ENCODE measurements around the gene DHX15. TPM values are rescaled to one million over a fixed set of nuclear protein-coding genes. Genes with fewer than 3 reads are reported as not detected.

DHX15 gene
- total RNA-seq, 1 experiment from 2014 or later, result 157 TPM

DNA sequence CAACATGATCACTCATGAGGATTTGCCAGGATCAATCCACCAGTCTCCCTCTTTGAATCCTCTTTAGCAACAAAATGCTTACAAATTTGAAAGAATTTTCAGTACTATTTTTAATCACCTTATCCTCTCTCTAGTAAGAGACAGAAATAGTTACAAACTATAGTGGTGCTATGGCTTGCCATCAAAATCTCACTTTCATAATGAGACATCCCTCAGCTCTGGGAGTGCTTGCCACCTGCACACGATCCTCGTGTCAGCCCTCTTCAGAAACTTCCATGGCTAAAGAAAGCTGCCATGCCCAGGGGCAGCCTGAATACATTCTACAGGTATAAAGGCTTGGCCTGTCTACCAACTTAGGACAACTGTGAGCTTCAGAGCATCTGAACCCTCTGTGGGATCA is 5.1 kb upstream of the DHX15 start:
- POLR2A ChIA-PET (ENCODE audit: unreplicated experiment), result no interaction called here
- DNase-seq, result no peak
- CTCF ChIA-PET, result no interaction called here
- H3K27me3 ChIP-seq (ENCODE audit: insufficient read depth, low read depth), result no peaks in the 10 kb centered on the region
- no peak overlapping the region for H3K27ac ChIP-seq
- H3F3A ChIP-seq (ENCODE audit: insufficient read depth, low read depth), result peaks cover 11% of the 10 kb centered on the region
- no TSS peak for BruUV-seq (replicated peaks)
- H3K4me3 ChIP-seq, result no peak overlapping the region
- no peaks in the 10 kb centered on the region for H3K36me3 ChIP-seq (ENCODE audit: low read depth)
- peaks cover 7% of the 10 kb centered on the region for H3K4me1 ChIP-seq (replicated peaks; ENCODE audit: insufficient read depth)
- no peaks in the 10 kb centered on the region for H3K9me2 ChIP-seq (ENCODE audit: insufficient read depth)
- H2AFZ ChIP-seq, result no peak overlapping the region
- H4K20me1 ChIP-seq (ENCODE audit: insufficient read depth), result no peaks in the 10 kb centered on the region
- H3K9me3 ChIP-seq (ENCODE audit: insufficient read depth, low read depth), result peaks cover 6% of the 10 kb centered on the region; the same call in 1 of the 2 replicates
- TF ChIP-seq EZH2 (IDR thresholded peaks at IDR 0.05; ENCODE audit: low read depth), result no peak
- TF ChIP-seq, protein P1, sequence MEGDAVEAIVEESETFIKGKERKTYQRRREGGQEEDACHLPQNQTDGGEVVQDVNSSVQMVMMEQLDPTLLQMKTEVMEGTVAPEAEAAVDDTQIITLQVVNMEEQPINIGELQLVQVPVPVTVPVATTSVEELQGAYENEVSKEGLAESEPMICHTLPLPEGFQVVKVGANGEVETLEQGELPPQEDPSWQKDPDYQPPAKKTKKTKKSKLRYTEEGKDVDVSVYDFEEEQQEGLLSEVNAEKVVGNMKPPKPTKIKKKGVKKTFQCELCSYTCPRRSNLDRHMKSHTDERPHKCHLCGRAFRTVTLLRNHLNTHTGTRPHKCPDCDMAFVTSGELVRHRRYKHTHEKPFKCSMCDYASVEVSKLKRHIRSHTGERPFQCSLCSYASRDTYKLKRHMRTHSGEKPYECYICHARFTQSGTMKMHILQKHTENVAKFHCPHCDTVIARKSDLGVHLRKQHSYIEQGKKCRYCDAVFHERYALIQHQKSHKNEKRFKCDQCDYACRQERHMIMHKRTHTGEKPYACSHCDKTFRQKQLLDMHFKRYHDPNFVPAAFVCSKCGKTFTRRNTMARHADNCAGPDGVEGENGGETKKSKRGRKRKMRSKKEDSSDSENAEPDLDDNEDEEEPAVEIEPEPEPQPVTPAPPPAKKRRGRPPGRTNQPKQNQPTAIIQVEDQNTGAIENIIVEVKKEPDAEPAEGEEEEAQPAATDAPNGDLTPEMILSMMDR (conservative IDR thresholded peaks at IDR 0.05), result no peak
- no peak overlapping the region for H3K4me2 ChIP-seq
- intact Hi-C loops (cut with micrococcal nuclease; ENCODE audit: unreplicated experiment), result no loop called here
- H3K79me2 ChIP-seq (ENCODE audit: low read depth), result no peaks in the 10 kb centered on the region

DNA sequence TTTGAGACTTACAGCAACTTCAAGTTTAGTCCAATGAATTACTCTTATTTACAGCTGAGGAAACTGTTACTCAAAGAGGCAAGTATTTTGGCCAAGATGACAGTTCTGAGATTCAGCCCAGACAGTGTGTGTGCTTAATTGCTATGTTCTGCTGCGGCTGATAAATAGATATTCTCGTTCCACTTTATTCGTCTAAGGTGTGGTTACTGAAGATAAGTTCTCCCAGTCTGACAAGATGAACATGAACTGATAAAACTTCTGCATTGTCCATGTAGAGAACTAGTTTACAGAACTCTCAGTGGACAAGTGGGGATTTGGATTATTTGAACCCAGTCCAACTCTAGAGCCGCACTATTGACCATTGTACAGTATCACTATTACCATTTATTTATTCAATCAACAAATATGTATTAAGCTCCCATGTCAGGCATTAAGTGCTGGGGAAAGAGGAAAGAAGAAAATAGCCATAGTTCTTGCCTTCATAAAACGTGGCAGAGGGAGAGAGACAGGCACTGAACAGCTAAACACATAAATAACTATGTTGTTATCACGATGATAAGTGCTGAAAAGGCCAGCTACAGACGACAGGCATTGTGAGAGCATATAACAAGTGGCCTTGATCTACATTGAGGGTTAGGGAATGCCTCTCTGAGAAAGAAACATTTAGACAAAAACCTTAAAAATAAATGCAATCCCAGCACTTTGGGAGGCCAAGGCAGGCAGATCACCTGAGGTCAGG is 4.0 kb upstream of the DHX15 start:
- Histone ChIP-seq H2AFZ (no peak overlapping the region), H3K36me3 (ENCODE audit: low read depth) (no peaks in the 10 kb centered on the region), H3K9me3 (ENCODE audit: insufficient read depth, low read depth) (peaks cover 6% of the 10 kb centered on the region; the same call in 1 of the 2 replicates), H3F3A (ENCODE audit: insufficient read depth, low read depth) (peaks cover 4% of the 10 kb centered on the region; the same call in 1 of the 2 replicates), H3K9me2 (ENCODE audit: insufficient read depth) (no peaks in the 10 kb centered on the region), H3K4me3 (no peak overlapping the region), H3K4me1 (replicated peaks; ENCODE audit: insufficient read depth) (no peaks in the 10 kb centered on the region), H3K4me2 (no peak overlapping the region), H3K27ac (no peak overlapping the region), H3K79me2 (ENCODE audit: low read depth) (peaks cover 10% of the 10 kb centered on the region), H4K20me1 (ENCODE audit: insufficient read depth) (no peaks in the 10 kb centered on the region), H3K27me3 (ENCODE audit: insufficient read depth, low read depth) (no peaks in the 10 kb centered on the region)
- CTCF ChIA-PET, result no interaction called here
- no peak for DNase-seq
- intact Hi-C loops (cut with micrococcal nuclease; ENCODE audit: unreplicated experiment), result no loop called here
- POLR2A ChIA-PET (ENCODE audit: unreplicated experiment), result no interaction called here
- TF ChIP-seq, protein P1 (conservative IDR thresholded peaks at IDR 0.05), result no peak
- no peak for TF ChIP-seq EZH2 (IDR thresholded peaks at IDR 0.05; ENCODE audit: low read depth)
- no TSS peak for BruUV-seq (replicated peaks)

DNA sequence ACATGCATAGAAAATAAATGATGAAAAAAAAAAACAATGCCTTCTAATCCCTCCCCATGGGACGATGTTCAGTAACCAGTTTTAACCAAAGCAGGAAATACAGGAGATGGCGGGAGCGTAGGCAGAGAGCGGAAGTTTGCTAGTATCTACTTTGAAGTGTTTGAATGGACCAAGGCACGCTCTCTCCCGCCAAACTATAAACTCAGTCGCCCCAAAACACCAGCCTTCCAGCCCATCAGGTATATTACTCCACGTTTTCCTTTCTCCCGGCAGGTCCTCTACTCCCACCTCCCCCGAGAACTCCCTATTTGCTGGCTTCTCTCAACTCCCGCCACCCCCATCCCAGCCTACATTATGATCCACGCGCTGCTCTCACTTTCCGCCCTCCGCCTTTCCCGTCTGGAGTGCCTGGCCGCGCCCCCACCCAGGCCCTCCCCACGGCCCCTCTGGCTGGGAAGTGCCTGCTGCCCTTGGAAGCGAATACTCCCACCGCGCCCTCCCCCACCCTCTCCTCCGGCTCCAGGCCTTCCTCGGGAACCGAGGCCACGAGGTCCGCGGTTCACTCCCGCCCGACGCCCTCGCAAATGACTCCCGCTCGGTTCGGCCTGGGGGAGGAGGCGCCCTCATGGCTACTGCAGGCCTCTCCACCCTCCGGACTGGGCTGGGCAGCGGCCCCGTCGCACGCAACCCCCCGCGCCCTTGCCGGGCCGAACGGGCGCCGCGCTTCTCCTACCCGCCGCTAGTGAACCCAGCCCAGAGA is 723 bp downstream of the DHX15 start:
- Histone ChIP-seq H3K36me3 (ENCODE audit: low read depth) (peaks cover 18% of the 10 kb centered on the region), H3K4me3 (peak overlapping the region; percentile 99), H4K20me1 (ENCODE audit: insufficient read depth) (peaks cover 47% of the 10 kb centered on the region), H3K27ac (peak overlapping the region; percentile 96), H3K4me1 (replicated peaks; ENCODE audit: insufficient read depth) (peaks cover 17% of the 10 kb centered on the region), H3K9me3 (ENCODE audit: insufficient read depth, low read depth) (no peaks in the 10 kb centered on the region), H2AFZ (peak overlapping the region; percentile 81), H3K79me2 (ENCODE audit: low read depth) (peaks cover 58% of the 10 kb centered on the region), H3K9me2 (ENCODE audit: insufficient read depth) (no peaks in the 10 kb centered on the region), H3K27me3 (ENCODE audit: insufficient read depth, low read depth) (no peaks in the 10 kb centered on the region), H3K4me2 (peak overlapping the region; percentile 98), H3F3A (ENCODE audit: insufficient read depth, low read depth) (peaks cover 11% of the 10 kb centered on the region; the same call in 1 of the 2 replicates)
- intact Hi-C loops (cut with micrococcal nuclease; ENCODE audit: unreplicated experiment), result loop anchor here (1.0 to 5.0 kb wide), 8 partner anchors 15 to 329 kb away; partner anchors contain the start of genes CCDC149 and SOD3
- CTCF ChIA-PET, result interaction anchor here (0.7 kb wide), 1 partner anchor 170 kb away, joined by 3 read pairs; no protein-coding TSS in a partner anchor
- peak; percentile 55 for DNase-seq
- no TSS peak for BruUV-seq (replicated peaks)
- no peak for TF ChIP-seq EZH2 (IDR thresholded peaks at IDR 0.05; ENCODE audit: low read depth)
- POLR2A ChIA-PET (ENCODE audit: unreplicated experiment), result interaction anchor here (0.6 kb wide), 1 partner anchor 63 kb away, joined by 5 read pairs; no protein-coding TSS in a partner anchor
